Measurements from ENCODE around the gene AVP. TPM values are rescaled to one million over a fixed set of nuclear protein-coding genes. Genes with fewer than 3 reads are reported as not detected.
A peak's percentile ranks its signal among the peaks of the same experiment; 100 is the strongest.

Gene AVP
- total RNA-seq, 1 experiment from 2014 or later = not detected

DNA sequence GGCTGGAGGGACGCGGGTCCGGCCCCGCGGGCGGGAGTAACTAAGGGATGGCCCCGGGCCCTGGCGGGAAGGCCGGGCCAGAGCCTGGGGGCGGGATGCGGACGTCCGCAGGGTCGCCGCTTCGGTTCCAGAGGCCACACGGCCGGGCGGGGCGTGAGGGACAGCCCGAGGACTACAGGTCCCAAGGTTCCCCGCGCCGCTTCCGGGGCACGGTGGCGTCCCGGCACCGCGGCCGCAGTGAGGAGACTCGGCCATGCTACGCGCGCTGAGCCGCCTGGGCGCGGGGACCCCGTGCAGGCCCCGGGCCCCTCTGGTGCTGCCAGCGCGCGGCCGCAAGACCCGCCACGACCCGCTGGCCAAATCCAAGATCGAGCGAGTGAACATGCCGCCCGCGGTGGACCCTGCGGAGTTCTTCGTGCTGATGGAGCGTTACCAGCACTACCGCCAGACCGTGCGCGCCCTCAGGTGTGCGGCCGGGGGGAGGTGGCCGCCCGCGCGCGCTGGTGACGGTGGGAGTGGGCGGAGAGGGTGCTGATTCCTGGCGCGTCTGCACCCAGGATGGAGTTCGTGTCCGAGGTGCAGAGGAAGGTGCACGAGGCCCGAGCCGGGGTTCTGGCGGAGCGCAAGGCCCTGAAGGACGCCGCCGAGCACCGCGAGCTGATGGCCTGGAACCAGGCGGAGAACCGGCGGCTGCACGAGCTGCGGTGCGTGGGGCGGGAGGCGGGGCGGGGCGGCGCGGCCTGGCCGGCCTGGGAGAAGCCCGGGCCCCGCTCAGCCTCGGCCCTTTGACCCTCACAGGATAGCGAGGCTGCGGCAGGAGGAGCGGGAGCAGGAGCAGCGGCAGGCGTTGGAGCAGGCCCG is 38.5 kb downstream of the AVP start, which contains the start of gene MRPS26:
Gene MRPS26 (plus strand): TSS at position 237 of the 861 bp plus-strand sequence. CDS start 17 bp downstream, at position 254.
- H3K27ac ChIP-seq (ENCODE audit: low read length) = peak within 1 kb of the TSS; percentile 86
- H3K4me1 ChIP-seq (ENCODE audit: control insufficient read depth, insufficient read depth, low read length) = peaks cover 8% of the 10 kb centered on the region
- peaks cover 5% of the 10 kb centered on the region; the same call in 1 of the 2 replicates for H3K36me3 ChIP-seq (ENCODE audit: control insufficient read depth, insufficient read depth, low read length)
- intact Hi-C loops (cut with micrococcal nuclease; ENCODE audit: unreplicated experiment) = no loop called here
- BruUV-seq (replicated peaks) = no TSS peak
- in situ Hi-C loops (cut with HindIII; ENCODE audit: low pct_unique_long_range_greater_than_20kb, low sequenced_read_pairs) = no loop called here
- H3K4me3 ChIP-seq (ENCODE audit: low read depth in 2 of 2, low read length in 2 of 2) = peak within 1 kb of the TSS; percentile 82 to 88
- CTCF ChIA-PET = interaction anchor here (0.5 kb wide), 1 partner anchor 115 kb away, joined by 3 read pairs; no protein-coding TSS in a partner anchor
- POLR2A ChIA-PET = no interaction called here
- H3K9me3 ChIP-seq (ENCODE audit: control insufficient read depth, insufficient read depth, low read depth, low read length) = no peaks in the 10 kb centered on the region
- ATAC-seq = peak; percentile 96
- no peak for DNase-seq (ENCODE audit: low read depth, low spot score)
- TF ChIP-seq CTCF (IDR thresholded peaks at IDR 0.05) = no peak
- TF ChIP-seq TCF7L2 (IDR thresholded peaks at IDR 0.05; ENCODE audit: low read depth, low read length) = no peak
- TF ChIP-seq, protein P1, sequence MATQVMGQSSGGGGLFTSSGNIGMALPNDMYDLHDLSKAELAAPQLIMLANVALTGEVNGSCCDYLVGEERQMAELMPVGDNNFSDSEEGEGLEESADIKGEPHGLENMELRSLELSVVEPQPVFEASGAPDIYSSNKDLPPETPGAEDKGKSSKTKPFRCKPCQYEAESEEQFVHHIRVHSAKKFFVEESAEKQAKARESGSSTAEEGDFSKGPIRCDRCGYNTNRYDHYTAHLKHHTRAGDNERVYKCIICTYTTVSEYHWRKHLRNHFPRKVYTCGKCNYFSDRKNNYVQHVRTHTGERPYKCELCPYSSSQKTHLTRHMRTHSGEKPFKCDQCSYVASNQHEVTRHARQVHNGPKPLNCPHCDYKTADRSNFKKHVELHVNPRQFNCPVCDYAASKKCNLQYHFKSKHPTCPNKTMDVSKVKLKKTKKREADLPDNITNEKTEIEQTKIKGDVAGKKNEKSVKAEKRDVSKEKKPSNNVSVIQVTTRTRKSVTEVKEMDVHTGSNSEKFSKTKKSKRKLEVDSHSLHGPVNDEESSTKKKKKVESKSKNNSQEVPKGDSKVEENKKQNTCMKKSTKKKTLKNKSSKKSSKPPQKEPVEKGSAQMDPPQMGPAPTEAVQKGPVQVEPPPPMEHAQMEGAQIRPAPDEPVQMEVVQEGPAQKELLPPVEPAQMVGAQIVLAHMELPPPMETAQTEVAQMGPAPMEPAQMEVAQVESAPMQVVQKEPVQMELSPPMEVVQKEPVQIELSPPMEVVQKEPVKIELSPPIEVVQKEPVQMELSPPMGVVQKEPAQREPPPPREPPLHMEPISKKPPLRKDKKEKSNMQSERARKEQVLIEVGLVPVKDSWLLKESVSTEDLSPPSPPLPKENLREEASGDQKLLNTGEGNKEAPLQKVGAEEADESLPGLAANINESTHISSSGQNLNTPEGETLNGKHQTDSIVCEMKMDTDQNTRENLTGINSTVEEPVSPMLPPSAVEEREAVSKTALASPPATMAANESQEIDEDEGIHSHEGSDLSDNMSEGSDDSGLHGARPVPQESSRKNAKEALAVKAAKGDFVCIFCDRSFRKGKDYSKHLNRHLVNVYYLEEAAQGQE (IDR thresholded peaks at IDR 0.05; ENCODE audit: insufficient read depth in 1 of 2, low read depth in 2 of 2, low read length in 1 of 2) = no peak
- peak; percentile 85; the same call in 1 of the 2 replicates for TF ChIP-seq SIN3A (IDR thresholded peaks at IDR 0.05; ENCODE audit: borderline replicate concordance, insufficient read depth, low read depth, low read length)
- TF ChIP-seq POLR2AphosphoS5 (IDR thresholded peaks at IDR 0.05; ENCODE audit: low read depth, low read length) = peak; percentile 82
- no peaks in the 10 kb centered on the region for H3K27me3 ChIP-seq (ENCODE audit: control insufficient read depth, insufficient read depth, low read length)

GRCh38 chr20:3045042-3045815 is 39.3 kb downstream of the AVP start:
- Histone ChIP-seq H3K4me3 (ENCODE audit: low read depth in 2 of 2, low read length in 2 of 2) (peak overlapping the region; percentile 82 to 88), H3K9me3 (ENCODE audit: control insufficient read depth, insufficient read depth, low read depth, low read length) (no peaks in the 10 kb centered on the region), H3K27me3 (ENCODE audit: control insufficient read depth, insufficient read depth, low read length) (no peaks in the 10 kb centered on the region), H3K36me3 (ENCODE audit: control insufficient read depth, insufficient read depth, low read length) (peaks cover 5% of the 10 kb centered on the region; the same call in 1 of the 2 replicates), H3K27ac (ENCODE audit: low read length) (peak overlapping the region; percentile 86), H3K4me1 (ENCODE audit: control insufficient read depth, insufficient read depth, low read length) (peaks cover 8% of the 10 kb centered on the region; the same call in 1 of the 2 replicates)
- DNase-seq (ENCODE audit: low read depth, low spot score) (no peak), ATAC-seq (peak; percentile 88)
- no peak for TF ChIP-seq TCF7L2 (IDR thresholded peaks at IDR 0.05; ENCODE audit: low read depth, low read length)
- no peak for TF ChIP-seq POLR2AphosphoS5 (IDR thresholded peaks at IDR 0.05; ENCODE audit: low read depth, low read length)
- in situ Hi-C loops (cut with HindIII; ENCODE audit: low pct_unique_long_range_greater_than_20kb, low sequenced_read_pairs) (no loop called here), intact Hi-C loops (cut with micrococcal nuclease; ENCODE audit: unreplicated experiment) (no loop called here)
- ChIA-PET CTCF (no interaction called here), POLR2A (no interaction called here)
- BruUV-seq (replicated peaks) = no TSS peak
